H1 (cell line): ENCODE data around the gene CEACAM7. TPM values are rescaled to one million over a fixed set of nuclear protein-coding genes. Genes with fewer than 3 reads are reported as not detected.

Experiments used
- JUN ChIP-seq: IDR thresholded peaks from 2 replicates; pipeline ENCODE4 v1.6.1; 2011; ENCODE audit warnings: low read depth, mild to moderate bottlenecking, improper control_type of control experiment, low read length
- PHF8 ChIP-seq: fragments of 200-600 bp; sonication (generic); conservative IDR thresholded peaks from 2 replicates; pipeline ENCODE4 v1.7.1; 2012; ENCODE audit warnings: low read depth, mild to moderate bottlenecking, inconsistent platforms, low read length, moderate library complexity
- polyA plus RNA-seq, 7 experiments: library from polyadenylated mRNA; depleted of rRNA in 3 of 7; stranded (reverse) in 5 of 7; unstranded in 2 of 7; fragments of >200 nt in 5 of 7; fragments of 200-250 nt in 2 of 7; gene quantifications; 1 replicate in 5 of 7; 2 replicates in 1 of 7; 4 replicates in 1 of 7; pipeline versions ENCODE4 v1.2.1 to v1.2.3, GENCODE V29; 2011 to 2013; ENCODE audit warnings: missing spikeins in 2 of 7, mixed read lengths in 2 of 7
- total RNA-seq: library from RNA; stranded (reverse); fragmentation: NEBNext Ultra II Directional; extraction: Animal tissue kit (Norgen Biotek cat#: 25700); gene quantifications from 2 replicates; pipeline ENCODE4 v1.2.1, GENCODE V29; 2021
- TF ChIP-seq, protein P1 (sequence below): IDR thresholded peaks from 2 replicates; pipeline ENCODE4 v1.6.1; 2011; ENCODE audit warnings: low read length, improper control_type of control experiment

CEACAM7 gene
- total and polyA plus RNA-seq, 2 of the 8 experiments (the other 6 are each of a cell fraction or from before 2014, with no cell fraction given) = not detected

DNA sequence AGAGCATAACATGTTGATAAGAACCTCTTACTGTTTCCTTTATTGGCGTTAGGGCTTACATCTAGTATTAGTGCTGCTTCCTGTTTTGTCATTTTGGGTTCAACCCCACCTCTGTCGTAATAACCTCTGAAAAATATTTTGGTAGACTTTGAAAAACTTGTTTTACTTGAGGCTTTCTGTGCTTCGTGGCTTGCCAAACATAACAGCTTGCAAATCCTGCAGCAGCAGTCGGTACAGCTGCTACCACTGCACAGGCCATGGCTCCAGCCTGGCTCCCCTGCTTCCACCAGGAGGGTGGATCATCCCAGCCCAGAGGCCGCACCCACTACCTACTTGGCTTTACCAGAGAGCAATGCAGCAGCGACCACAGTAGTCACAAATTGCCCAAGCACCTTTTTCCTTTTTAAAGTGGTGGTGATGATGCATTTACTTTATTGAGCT, 49.4 kb downstream of the CEACAM7 start (continued):
- no peak for TF ChIP-seq JUN
- no peak for TF ChIP-seq PHF8
- TF ChIP-seq, protein P1, sequence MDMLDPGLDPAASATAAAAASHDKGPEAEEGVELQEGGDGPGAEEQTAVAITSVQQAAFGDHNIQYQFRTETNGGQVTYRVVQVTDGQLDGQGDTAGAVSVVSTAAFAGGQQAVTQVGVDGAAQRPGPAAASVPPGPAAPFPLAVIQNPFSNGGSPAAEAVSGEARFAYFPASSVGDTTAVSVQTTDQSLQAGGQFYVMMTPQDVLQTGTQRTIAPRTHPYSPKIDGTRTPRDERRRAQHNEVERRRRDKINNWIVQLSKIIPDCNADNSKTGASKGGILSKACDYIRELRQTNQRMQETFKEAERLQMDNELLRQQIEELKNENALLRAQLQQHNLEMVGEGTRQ = no peak
